GM18519 (cell line): Measurements from ENCODE around the gene SMNDC1.

Source experiments
- ATAC-seq: cut with Tn5 transposase; IDR thresholded peaks from one replicate; pipeline ENCODE4 v1.9.1; 2021; ENCODE audit warnings: mild to moderate bottlenecking, moderate library complexity; ENCODE audit not compliant: unreplicated experiment, low FRiP score

Gene SMNDC1

GRCh38 chr10:110330675-110331074 is 26.0 kb upstream of the SMNDC1 start:
- no peak for ATAC-seq

DNA sequence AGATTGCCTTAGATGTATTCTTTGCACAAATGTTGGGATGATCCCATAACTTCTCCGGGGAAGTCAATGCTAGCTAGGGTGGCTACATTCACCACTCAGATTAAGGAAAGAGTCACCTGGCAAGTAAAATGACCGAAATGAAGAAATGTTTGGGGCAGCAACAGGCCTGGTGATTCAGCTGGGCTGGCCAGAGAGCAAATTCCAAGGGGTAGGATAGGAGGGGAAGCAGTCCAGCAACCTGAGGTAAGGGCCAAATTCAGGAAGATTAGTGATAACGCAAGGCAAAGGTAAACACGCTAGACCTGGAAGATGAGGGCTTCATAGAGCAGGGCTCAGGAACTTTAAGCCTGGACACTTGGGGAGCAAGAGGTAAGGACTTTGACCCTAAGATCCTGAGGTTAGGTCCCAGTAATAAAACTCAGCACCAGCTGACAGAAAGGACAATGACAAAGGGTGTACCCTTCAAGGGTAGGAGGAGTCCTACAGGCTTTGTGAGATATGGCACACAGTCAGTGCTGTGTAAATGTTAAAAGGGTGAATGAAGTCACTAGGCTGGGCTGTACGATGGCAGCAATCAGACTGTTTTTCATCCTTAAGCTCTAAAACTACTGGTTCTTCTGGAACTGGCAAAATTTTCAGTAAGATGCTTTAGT is 22.7 kb upstream of the SMNDC1 start:
- no peak for ATAC-seq

DNA sequence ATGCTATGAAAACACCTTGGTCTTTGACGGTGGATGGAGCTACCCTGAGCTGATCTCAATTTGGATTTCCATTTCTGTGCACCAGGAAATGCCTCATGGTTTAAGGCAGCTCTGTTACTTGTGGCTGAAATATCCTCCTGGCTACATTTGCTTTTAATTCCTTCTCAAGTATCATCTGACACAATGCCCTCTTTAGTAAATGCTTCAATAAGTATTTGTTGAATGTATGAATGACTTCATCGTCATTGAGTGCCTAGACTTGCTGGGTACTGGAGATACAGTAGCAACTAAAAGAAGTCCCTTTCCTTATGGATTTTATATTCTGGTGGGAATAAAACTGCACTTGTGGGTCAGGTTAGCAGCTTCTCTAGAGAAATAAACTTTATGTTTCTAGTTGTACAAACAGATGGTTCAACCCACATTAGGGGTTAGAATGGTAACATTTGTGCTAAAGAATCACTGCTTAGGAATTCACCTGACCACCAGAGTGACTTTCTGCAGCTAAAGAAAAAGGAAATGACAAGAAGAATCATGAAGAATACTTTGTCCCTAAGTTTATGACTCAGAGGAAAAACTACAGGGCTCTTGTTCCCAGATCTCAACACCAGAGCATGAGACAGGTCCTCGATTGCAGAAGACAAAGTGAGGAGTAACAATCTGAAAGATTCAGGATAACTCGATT is 21.8 kb upstream of the SMNDC1 start:
- ATAC-seq: no peak

DNA sequence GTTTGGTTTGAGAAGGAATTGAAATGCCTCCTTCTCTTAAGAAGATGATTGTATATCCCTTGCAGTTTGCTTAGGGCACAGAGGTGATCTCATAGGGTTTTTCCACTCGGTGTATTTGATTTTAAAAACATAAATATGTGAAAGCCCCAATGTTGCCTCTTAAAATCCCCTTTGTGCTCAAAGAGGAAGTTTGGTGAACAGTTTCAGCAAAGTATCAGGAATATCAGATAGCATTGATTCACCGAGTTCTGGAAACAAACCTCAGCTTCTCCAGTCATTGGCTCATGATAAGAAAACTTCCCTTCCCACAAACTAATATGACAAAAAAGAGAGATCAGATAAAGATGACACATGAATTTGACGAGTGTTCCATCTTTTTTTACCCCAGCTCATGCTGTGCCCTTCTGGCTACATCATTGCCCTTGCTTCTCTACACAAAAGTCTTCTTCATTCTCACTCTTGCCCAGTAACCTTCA is 20.1 kb upstream of the SMNDC1 start:
- ATAC-seq: peak; percentile 39

DNA sequence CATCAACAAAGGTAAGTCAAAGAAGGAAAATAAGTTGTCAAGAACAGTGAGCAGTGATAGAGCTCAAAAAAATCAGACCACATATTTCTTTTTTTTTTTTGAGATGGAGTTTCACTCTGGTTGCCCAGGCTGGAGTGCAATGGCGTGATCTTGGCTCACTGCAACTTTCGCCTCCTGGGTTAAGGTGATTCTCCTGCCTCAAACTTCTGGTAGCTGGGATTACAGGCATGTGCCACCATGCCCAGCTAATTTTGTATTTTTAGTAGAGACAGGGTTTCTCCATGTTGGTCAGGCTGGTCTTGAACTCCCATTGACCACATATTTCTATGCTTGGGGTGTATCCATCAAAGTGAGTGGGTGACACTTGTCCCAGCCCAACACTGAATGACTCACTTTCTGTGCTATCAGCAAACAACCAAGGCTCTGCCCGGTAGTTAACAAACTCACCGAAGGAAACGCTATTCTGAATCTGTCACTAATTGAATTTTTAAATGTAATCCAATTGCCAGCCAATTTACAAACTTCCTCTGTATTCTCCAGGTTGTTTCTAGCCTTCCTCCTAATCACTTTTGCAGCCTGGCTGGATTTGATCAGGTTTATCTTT is 19.6 kb upstream of the SMNDC1 start:
- ATAC-seq: peak; percentile 43

DNA sequence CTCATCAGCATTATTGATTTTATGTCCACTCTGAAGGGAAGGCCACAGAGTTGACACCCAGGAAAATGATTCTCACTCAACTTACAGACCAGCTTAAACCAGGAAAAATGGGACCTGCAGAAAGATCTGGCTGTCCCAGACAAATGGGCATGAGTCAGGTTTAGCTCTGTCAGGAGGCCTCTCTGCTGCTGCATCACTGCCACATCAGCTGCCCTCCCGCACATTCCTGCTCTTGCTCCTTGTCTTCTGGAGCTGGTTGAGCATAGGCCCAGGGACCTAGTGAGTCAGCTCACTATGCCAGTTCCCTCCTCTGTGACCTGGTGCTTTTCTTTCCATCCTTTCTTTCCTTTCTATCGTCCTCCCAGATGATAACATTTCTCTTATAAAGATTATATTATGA is 18.8 kb upstream of the SMNDC1 start:
- ATAC-seq: no peak

- no peak for ATAC-seq
These were observed 17.3 kb upstream of the SMNDC1 start for GRCh38 chr10:110321869-110322620.

DNA sequence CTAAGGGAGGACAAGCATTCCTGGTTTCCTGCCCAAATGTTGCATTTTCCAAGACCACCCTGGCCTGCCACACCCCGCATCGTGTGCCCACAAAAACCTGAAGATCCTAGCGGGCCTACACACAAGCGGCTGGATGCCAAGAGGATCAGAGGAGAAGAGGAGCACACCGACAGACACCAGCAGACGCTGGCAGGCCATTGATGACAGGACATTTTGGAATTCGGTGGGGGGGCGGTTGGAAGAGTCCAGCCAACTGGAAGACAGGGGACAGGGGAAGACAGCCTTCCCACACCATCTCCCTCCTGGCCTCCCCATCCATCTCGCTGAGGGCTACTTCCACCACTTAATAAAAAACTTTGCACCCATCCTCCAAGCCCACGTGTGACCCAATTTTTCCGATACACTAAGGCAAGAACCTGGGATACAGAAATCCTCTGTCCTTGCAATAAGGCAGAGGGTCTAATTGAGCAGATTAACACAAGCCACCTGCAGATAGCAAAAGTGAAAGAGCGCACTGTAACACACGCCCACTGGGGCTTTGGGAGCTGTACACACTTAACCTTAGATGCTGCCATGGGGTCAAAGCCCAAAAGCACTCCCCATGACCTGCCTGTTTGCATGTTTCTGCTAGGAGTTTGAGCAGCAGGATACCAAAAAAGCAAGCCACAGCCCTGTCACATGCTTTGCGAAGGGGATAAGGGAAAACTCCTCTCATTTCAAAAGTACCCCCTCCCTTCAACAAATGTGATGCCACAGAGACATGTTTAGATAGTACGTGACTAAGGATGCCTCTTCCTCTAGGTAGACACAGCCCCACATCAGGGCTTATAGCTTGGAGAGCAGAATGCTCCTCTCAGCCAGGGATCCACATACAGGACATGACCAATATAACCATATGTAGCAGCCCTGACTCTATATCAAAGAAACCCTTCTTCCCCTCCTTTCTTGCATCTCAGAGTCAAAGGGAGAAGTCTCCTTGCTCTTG is 13.4 kb upstream of the SMNDC1 start:
- no peak for ATAC-seq

DNA sequence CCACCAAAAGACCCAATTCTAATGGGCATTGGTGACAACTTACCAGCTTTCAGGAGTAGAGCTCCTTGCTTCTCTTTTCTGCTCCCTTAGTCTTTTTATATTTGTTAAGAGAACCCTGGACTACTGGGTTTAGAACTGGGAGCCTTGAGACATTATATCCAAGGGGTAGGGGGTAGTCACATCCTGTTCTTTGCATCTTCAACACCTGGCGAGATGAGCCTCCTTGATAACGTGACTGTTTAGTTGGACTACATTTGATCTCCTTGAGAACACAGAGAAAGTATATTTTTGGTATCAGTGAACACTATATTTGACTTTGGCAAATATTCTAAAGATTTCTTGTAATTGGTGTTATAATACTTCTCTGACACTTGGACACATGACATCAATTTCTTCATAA is 9.0 kb upstream of the SMNDC1 start:
- ATAC-seq: no peak

DNA sequence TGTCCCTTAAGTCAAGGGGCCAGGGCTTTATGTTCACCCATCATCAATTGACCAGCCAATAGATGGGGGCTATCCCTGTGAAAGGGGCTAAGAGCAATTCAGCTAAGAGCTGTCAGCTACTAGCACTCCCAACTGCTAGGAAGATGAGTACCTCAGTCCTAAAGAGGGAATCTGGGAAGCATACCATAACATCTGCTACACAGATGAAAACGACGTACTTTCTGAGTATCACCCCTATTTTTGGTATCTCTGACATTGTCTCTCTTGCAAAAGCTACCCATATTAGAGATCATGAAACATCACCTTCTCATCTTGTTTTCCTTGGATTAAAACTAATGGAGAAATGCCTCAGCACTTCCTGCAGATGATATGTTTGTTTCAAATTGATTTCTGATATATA is 7.5 kb upstream of the SMNDC1 start:
- no peak for ATAC-seq

DNA sequence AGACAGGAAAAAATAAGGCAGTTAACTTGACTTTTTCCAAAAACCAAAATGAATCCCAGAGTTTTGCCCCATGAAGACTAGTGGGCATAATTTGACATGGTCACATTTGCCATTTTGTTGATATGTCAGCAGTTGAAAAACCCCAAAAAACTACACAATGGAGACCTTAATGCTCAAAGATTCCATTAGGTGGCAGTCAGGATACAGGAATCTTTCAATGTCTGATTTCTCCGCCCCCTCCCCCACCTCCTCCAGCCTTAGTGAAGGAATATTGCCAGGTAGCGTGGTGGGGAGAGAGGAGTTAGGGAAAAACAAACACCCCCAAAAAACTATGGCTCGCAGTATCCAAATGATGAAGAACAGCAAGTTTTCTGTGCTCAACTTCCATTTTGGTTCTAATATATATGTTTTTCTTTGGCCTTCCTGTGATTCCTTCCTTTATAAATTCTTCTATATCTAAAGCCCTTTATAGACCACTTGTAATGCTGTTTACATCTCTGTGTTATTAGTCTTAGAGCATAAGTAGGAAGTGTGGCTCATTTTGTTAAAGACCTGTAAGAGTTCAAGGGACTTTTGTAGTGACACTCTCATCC is 6.7 kb upstream of the SMNDC1 start:
- ATAC-seq: no peak

GRCh38 chr10:110310741-110311140 is 6.0 kb upstream of the SMNDC1 start:
- ATAC-seq: no peak

GRCh38 chr10:110307805-110308204 is 3.1 kb upstream of the SMNDC1 start:
- no peak for ATAC-seq

DNA sequence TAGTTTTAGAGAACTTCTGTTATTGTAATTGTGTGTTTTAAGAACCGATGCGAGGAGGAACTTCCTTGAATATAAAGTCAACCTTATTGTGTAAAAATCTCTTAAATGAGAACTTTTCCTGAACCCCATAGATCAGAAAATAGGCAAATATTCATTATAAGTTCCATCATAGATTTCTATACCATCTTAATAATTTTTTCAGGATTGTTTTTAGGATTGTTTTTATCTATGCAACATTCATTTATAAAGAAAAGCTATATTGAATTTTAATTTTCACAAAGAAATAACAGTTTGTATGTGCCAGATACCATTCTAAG is 1.7 kb upstream of the SMNDC1 start:
- no peak for ATAC-seq

GRCh38 chr10:110305767-110306451 is 1.2 kb upstream of the SMNDC1 start:
- peak; percentile 40 for ATAC-seq

- peak; percentile 11 for ATAC-seq
These were observed 333 bp downstream of the SMNDC1 start for GRCh38 chr10:110304394-110304779.

- ATAC-seq: no peak
These were observed 1.0 kb downstream of the SMNDC1 start for GRCh38 chr10:110303681-110304080.

- no peak for ATAC-seq
These were observed 4.2 kb downstream of the SMNDC1 start for GRCh38 chr10:110300486-110300986.

- no peak for ATAC-seq
These were observed 7.8 kb downstream of the SMNDC1 start for GRCh38 chr10:110296966-110297365.
